ENCODE results near the gene KREMEN1.

Gene KREMEN1

GRCh38 chr22:29208879-29209623 is 136.2 kb downstream of the KREMEN1 start:
- no peak for DNase-seq

GRCh38 chr22:29209624-29209929 is 136.7 kb downstream of the KREMEN1 start:
- no peak for DNase-seq

- DNase-seq, result no peak
These were observed 138.2 kb downstream of the KREMEN1 start for GRCh38 chr22:29211066-29211465.

GRCh38 chr22:29211466-29211865 is 138.6 kb downstream of the KREMEN1 start:
- no peak for DNase-seq

- no peak for DNase-seq
These were observed 139.9 kb downstream of the KREMEN1 start for GRCh38 chr22:29212743-29213142.

- DNase-seq, result no peak
These were observed 140.7 kb downstream of the KREMEN1 start for GRCh38 chr22:29213493-29213892.

GRCh38 chr22:29214232-29214631 is 141.4 kb downstream of the KREMEN1 start:
- no peak for DNase-seq

- DNase-seq, result no peak
These were observed 142.4 kb downstream of the KREMEN1 start for GRCh38 chr22:29215012-29215860.

GRCh38 chr22:29216011-29216872 is 143.4 kb downstream of the KREMEN1 start:
- no peak for DNase-seq

GRCh38 chr22:29216873-29217666 is 144.2 kb downstream of the KREMEN1 start:
- DNase-seq, result no peak

All from fibroblast of skin of right quadriceps (primary cell).